Upper lobe of left lung (tissue), 4 donors: ENCODE measurements around the gene MAN1A1.

Experiments used
- CTCF ChIP-seq, 6 experiments: fragments of 450-650 bp in 4 of 6; fragments of 200-600 bp in 2 of 6; sonication (generic) in 2 of 6; IDR thresholded peaks; one replicate each; pipeline ENCODE4 v1.5.1; 2016 to 2019; ENCODE audit warnings: antibody characterized with exemption in 6 of 6
- EP300 ChIP-seq, 4 donors: sonication (generic); formaldehyde crosslinking; IDR thresholded peaks; one replicate each; pipeline ENCODE4 v1.5.1; 2017; ENCODE audit warnings: antibody characterized with exemption in 4 of 4, control low read depth in 2 of 4
- POLR2A ChIP-seq, 4 donors: fragments of 450-650 bp; IDR thresholded peaks; one replicate each; pipeline ENCODE4 v1.5.1; 2016 to 2017; ENCODE audit warnings: antibody characterized with exemption in 4 of 4, mild to moderate bottlenecking in 2 of 4
- POLR2AphosphoS5 ChIP-seq, 2 donors: sonication (generic); formaldehyde crosslinking; IDR thresholded peaks; one replicate each; pipeline ENCODE4 v1.5.1; 2017; ENCODE audit warnings: antibody characterized with exemption in 2 of 2

- TF ChIP-seq CTCF (IDR thresholded peaks at IDR 0.05) (no peak), POLR2A (IDR thresholded peaks at IDR 0.05) (no peak), POLR2AphosphoS5 (IDR thresholded peaks at IDR 0.05) (no peak), EP300 (IDR thresholded peaks at IDR 0.05) (no peak)
Measured at GRCh38 chr6:119171088-119171841, 178.3 kb downstream of the MAN1A1 start.
